Kidney (tissue), 14 donors: ENCODE measurements around the gene CDH11. TPM values are rescaled to one million over a fixed set of nuclear protein-coding genes. Genes with fewer than 3 reads are reported as not detected.

Source experiments
- DNase-seq, 5 donors: peaks; one replicate each; pipeline ENCODE4 v3.0.0-alpha.2; 2013 to 2020
- FAIRE-seq: peaks from 2 replicates; lab custom pipeline; 2012; peaks lifted over from hg19 to GRCh38; lab: Jason Lieb, UNC
- H3K27ac ChIP-seq, 2 donors: one replicate each; pipeline ENCODE4 v1.7.0; 2013; ENCODE audit warnings: low read depth in 2 of 2, low read length in 2 of 2, inconsistent platforms in 1 of 2
- H3K27me3 ChIP-seq: one replicate; pipeline ENCODE4 v1.7.1; 2013; ENCODE audit warnings: low read length, inconsistent platforms; ENCODE audit not compliant: control insufficient read depth, insufficient read depth
- H3K36me3 ChIP-seq, 3 donors: one replicate each; pipeline versions ENCODE4 v1.7.0 to v1.7.1; 2013; ENCODE audit warnings: low read length in 3 of 3, control low read depth in 1 of 3, inconsistent platforms in 1 of 3; ENCODE audit not compliant: insufficient read depth in 3 of 3, control insufficient read depth in 2 of 3
- H3K4me1 ChIP-seq, 3 donors: one replicate each; pipeline versions ENCODE4 v1.7.0 to v1.7.1; 2013; ENCODE audit warnings: low read length in 3 of 3, inconsistent platforms in 1 of 3, low read depth in 1 of 3; ENCODE audit not compliant: control insufficient read depth in 2 of 3, insufficient read depth in 2 of 3
- H3K4me3 ChIP-seq, 3 donors: one replicate each; pipeline versions ENCODE4 v1.7.0 to v1.8.1; 2013; ENCODE audit warnings: low read length in 3 of 3, control low read depth in 1 of 3, inconsistent platforms in 1 of 3
- H3K9ac ChIP-seq, 3 donors: one replicate each; pipeline versions ENCODE4 v1.7.0 to v1.7.1; 2013; ENCODE audit warnings: low read length in 3 of 3, control low read depth in 1 of 3, inconsistent platforms in 1 of 3
- H3K9me3 ChIP-seq, 3 donors: one replicate each; pipeline versions ENCODE4 v1.7.0 to v1.7.1; 2013; ENCODE audit warnings: low read length in 3 of 3, control low read depth in 1 of 3, inconsistent platforms in 1 of 3; ENCODE audit not compliant: control insufficient read depth in 2 of 3, insufficient read depth in 1 of 3
- CTCF ChIP-seq: IDR thresholded peaks from 3 replicates; pipeline ENCODE4 v1.5.1; 2012; ENCODE audit warnings: mild to moderate bottlenecking, moderate library complexity, borderline replicate concordance; ENCODE audit not compliant: insufficient read depth; ENCODE audit errors: extremely low read depth
- intact Hi-C: fragments of 100-400 bp; cut with DNase I; formaldehyde crosslinking; loops from one replicate; pipeline ENCODE4 v1.11.1; 2022
- polyA plus RNA-seq: library from polyadenylated mRNA; stranded (reverse); fragments of 350-450 nt; fragmentation: Illumina TruSeq; extraction: RNeasy Lipid Tissue Mini Kit (QIAGEN cat#74804); gene quantifications from one replicate; pipeline ENCODE4 v1.2.3, GENCODE V29; 2014; ENCODE audit warnings: low read depth, low replicate concordance; ENCODE audit not compliant: insufficient read depth
- total RNA-seq: library from RNA; stranded (reverse); fragmentation: NEBNext Ultra II Directional; extraction: Animal tissue kit (Norgen Biotek cat#: 25700); gene quantifications from one replicate; pipeline ENCODE4 v1.2.1, GENCODE V29; 2021
- donor health status: control.
- donor health status: control.
- donor health status: control.
- donor health status: control.
- donor health status: control.
- donor health status: DM: yes; HTN: yes; CAD: no.
- donor health status: Normal renal cell carcinoma (clear cell type).

CDH11 gene
- total and polyA plus RNA-seq, 2 donors from 2014 or later = 3.0 to 44.9 TPM

GRCh38 chr16:64983231-64983630 lies 138.6 kb downstream of the CDH11 start:
- Histone ChIP-seq H3K4me3 (no peak overlapping the region), H3K9me3 (no peaks in the 10 kb centered on the region), H3K36me3 (peaks cover 0 to 3% (median 0%) of the 10 kb centered on the region in 3 donors), H3K9ac (no peak overlapping the region), H3K4me1 (no peaks in the 10 kb centered on the region), H3K27ac (no peak overlapping the region), H3K27me3 (no peaks in the 10 kb centered on the region)
- intact Hi-C loops = no loop called here
- FAIRE-seq (no peak), DNase-seq (no peak)
- no peak for TF ChIP-seq CTCF

DNA sequence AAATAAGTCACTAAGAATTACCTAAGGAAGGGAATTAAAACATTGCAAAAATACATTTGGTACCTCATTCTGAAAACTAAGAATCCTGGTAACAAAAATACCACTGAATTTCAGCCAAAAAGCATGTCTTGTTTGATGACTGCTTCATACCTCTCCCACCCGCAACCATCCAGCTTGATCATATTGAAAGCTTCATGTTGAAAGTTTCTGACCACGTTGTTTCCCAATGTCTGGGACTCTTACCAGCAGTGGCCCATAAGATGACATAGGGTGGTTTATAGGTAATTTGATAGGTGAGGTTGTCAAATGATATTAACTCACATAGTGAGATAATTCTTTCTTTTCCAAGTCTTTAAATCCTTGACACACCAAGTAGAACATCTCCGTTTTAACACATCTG lies 139.3 kb downstream of the CDH11 start:
- Histone ChIP-seq H3K9me3 (no peaks in the 10 kb centered on the region), H3K4me3 (no peak overlapping the region), H3K36me3 (peaks cover 0 to 3% (median 0%) of the 10 kb centered on the region in 3 donors), H3K27ac (no peak overlapping the region), H3K4me1 (no peaks in the 10 kb centered on the region), H3K9ac (no peak overlapping the region), H3K27me3 (no peaks in the 10 kb centered on the region)
- intact Hi-C loops = no loop called here
- no peak for DNase-seq
- no peak for TF ChIP-seq CTCF
- no peak for FAIRE-seq

GRCh38 chr16:64981568-64982281 lies 140.1 kb downstream of the CDH11 start:
- Histone ChIP-seq H3K9me3 (no peaks in the 10 kb centered on the region), H3K4me1 (no peaks in the 10 kb centered on the region), H3K27me3 (no peaks in the 10 kb centered on the region), H3K27ac (no peak overlapping the region), H3K4me3 (no peak overlapping the region), H3K9ac (no peak overlapping the region), H3K36me3 (peaks cover 0 to 3% (median 0%) of the 10 kb centered on the region in 3 donors)
- TF ChIP-seq CTCF = no peak
- no peak for FAIRE-seq
- DNase-seq = no peak
- intact Hi-C loops = no loop called here
